ENCODE measurements around the gene CERS6. TPM values are rescaled to one million over a fixed set of nuclear protein-coding genes. Genes with fewer than 3 reads are reported as not detected.

The CERS6 gene
- total RNA-seq, 1 donor from 2014 or later = 30.8 TPM

- no peak overlapping the region for H3K4me3 Mint-ChIP-seq (ENCODE audit: unreplicated experiment)
- H3K4me1 Mint-ChIP-seq (ENCODE audit: low read depth) = peaks cover 12% of the 10 kb centered on the region
- no peak overlapping the region for H3K27ac Mint-ChIP-seq (ENCODE audit: unreplicated experiment)
- H3K27me3 Mint-ChIP-seq (ENCODE audit: low read depth) = no peaks in the 10 kb centered on the region
- no peak for TF ChIP-seq CTCF (IDR thresholded peaks at IDR 0.05)
- H3K9me3 Mint-ChIP-seq (ENCODE audit: low read depth) = peaks cover 16% of the 10 kb centered on the region
- H3K36me3 Mint-ChIP-seq (ENCODE audit: low read depth) = peaks cover 4% of the 10 kb centered on the region
- no peak for DNase-seq (ENCODE audit: low spot score)
Measured at GRCh38 chr2:168443818-168444217, 12.3 kb upstream of the CERS6 start.

- Mint-ChIP-seq H3K27ac (ENCODE audit: unreplicated experiment) (no peak overlapping the region), H3K36me3 (ENCODE audit: low read depth) (peaks cover 4% of the 10 kb centered on the region), H3K9me3 (ENCODE audit: low read depth) (peaks cover 16% of the 10 kb centered on the region), H3K27me3 (ENCODE audit: low read depth) (no peaks in the 10 kb centered on the region), H3K4me3 (ENCODE audit: unreplicated experiment) (no peak overlapping the region), H3K4me1 (ENCODE audit: low read depth) (peaks cover 14% of the 10 kb centered on the region)
- no peak for TF ChIP-seq CTCF (IDR thresholded peaks at IDR 0.05)
- DNase-seq (ENCODE audit: low spot score) = no peak
Measured at GRCh38 chr2:168445960-168446359, 10.1 kb upstream of the CERS6 start.

DNA sequence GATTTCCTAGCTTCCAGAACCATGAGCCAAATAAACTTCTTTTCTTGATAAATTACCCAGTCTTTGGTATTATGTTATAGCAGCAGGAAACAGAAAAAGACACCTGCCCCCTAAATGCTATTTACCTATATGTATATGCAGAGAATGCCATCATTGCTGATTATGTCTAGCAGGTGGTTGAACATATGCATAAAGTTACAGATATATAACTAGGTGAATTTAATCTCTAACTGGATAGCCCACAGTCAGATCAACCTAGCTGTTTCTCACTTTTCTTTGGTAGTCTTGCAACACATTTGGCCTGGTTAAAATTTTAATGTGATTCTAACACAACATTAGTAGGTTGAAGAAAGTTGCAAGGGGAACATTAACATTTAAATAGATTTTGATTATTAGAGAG lies 7.1 kb upstream of the CERS6 start:
- no peaks in the 10 kb centered on the region for H3K27me3 Mint-ChIP-seq (ENCODE audit: low read depth)
- peaks cover 16% of the 10 kb centered on the region for H3K9me3 Mint-ChIP-seq (ENCODE audit: low read depth)
- H3K4me3 Mint-ChIP-seq (ENCODE audit: unreplicated experiment) = no peak overlapping the region
- no peak for TF ChIP-seq CTCF (IDR thresholded peaks at IDR 0.05)
- peaks cover 14% of the 10 kb centered on the region for H3K4me1 Mint-ChIP-seq (ENCODE audit: low read depth)
- no peak for DNase-seq (ENCODE audit: low spot score)
- peak overlapping the region; percentile 7 for H3K27ac Mint-ChIP-seq (ENCODE audit: unreplicated experiment)
- H3K36me3 Mint-ChIP-seq (ENCODE audit: low read depth) = peaks cover 4% of the 10 kb centered on the region

- DNase-seq (ENCODE audit: low spot score) = no peak
- no peaks in the 10 kb centered on the region for H3K27me3 Mint-ChIP-seq (ENCODE audit: low read depth)
- no peak overlapping the region for H3K4me3 Mint-ChIP-seq (ENCODE audit: unreplicated experiment)
- H3K9me3 Mint-ChIP-seq (ENCODE audit: low read depth) = peaks cover 13% of the 10 kb centered on the region
- H3K27ac Mint-ChIP-seq (ENCODE audit: unreplicated experiment) = peak overlapping the region; percentile 7
- peak; percentile 13 for TF ChIP-seq CTCF (IDR thresholded peaks at IDR 0.05)
- H3K4me1 Mint-ChIP-seq (ENCODE audit: low read depth) = peaks cover 14% of the 10 kb centered on the region
- peaks cover 4% of the 10 kb centered on the region for H3K36me3 Mint-ChIP-seq (ENCODE audit: low read depth)
Measured at GRCh38 chr2:168449419-168449818, 6.7 kb upstream of the CERS6 start.

- Mint-ChIP-seq H3K27me3 (ENCODE audit: low read depth) (no peaks in the 10 kb centered on the region), H3K27ac (ENCODE audit: unreplicated experiment) (no peak overlapping the region), H3K9me3 (ENCODE audit: low read depth) (peaks cover 7% of the 10 kb centered on the region), H3K4me1 (ENCODE audit: low read depth) (peaks cover 14% of the 10 kb centered on the region), H3K36me3 (ENCODE audit: low read depth) (peaks cover 2% of the 10 kb centered on the region), H3K4me3 (ENCODE audit: unreplicated experiment) (no peak overlapping the region)
- DNase-seq (ENCODE audit: low spot score) = no peak
- TF ChIP-seq CTCF (IDR thresholded peaks at IDR 0.05) = no peak
Measured at GRCh38 chr2:168450171-168450570, 5.9 kb upstream of the CERS6 start.
